Panc1 (cell line): ENCODE data around the gene RRBP1.

Experiments
- POLR2AphosphoS5 ChIP-seq: IDR thresholded peaks from 2 replicates; pipeline ENCODE4 v1.6.1; 2012; ENCODE audit warnings: mild to moderate bottlenecking, low read depth, low read length, moderate library complexity
- SIN3A ChIP-seq: IDR thresholded peaks from 2 replicates; pipeline ENCODE4 v1.6.1; 2012; ENCODE audit warnings: low read depth, mild to moderate bottlenecking, low read length, moderate library complexity, borderline replicate concordance; ENCODE audit not compliant: insufficient read depth
- TF ChIP-seq, protein P1 (sequence below): fragments of 450-650 bp; IDR thresholded peaks from 2 replicates; pipeline ENCODE4 v1.5.1; 2017; ENCODE audit warnings: mild to moderate bottlenecking

DNA sequence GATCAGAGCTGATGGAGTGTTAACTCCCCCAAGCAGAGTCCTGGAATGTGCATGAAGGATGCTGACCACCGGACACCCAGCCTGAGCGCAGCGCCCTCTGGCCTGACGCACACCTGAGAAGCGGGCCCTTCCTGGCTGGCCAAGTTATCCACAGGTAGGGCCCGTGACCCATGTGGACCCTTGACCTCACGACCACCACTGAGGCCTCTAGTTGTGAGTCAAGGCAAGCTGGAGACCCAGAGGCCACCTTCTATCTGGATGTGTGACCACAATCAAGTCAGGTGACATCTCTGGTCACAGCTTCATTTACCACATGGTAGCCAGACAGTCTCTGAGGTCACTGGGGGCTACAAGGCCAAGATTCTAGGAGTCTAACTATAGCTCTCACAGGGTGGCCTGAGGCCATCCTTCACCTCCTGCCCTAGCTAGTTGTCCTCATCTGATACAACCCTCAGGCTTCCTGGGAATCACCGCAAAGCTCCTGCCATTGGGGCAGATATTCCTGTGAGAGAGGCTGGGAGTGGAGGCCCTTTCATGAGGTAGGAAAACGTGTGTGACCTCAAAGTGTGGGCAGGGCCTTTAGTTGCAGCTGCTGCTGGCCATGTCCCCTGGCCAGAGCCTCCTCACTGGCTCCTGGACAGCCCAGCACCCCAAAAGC lies 59.1 kb downstream of the RRBP1 start:
- TF ChIP-seq, protein P1, sequence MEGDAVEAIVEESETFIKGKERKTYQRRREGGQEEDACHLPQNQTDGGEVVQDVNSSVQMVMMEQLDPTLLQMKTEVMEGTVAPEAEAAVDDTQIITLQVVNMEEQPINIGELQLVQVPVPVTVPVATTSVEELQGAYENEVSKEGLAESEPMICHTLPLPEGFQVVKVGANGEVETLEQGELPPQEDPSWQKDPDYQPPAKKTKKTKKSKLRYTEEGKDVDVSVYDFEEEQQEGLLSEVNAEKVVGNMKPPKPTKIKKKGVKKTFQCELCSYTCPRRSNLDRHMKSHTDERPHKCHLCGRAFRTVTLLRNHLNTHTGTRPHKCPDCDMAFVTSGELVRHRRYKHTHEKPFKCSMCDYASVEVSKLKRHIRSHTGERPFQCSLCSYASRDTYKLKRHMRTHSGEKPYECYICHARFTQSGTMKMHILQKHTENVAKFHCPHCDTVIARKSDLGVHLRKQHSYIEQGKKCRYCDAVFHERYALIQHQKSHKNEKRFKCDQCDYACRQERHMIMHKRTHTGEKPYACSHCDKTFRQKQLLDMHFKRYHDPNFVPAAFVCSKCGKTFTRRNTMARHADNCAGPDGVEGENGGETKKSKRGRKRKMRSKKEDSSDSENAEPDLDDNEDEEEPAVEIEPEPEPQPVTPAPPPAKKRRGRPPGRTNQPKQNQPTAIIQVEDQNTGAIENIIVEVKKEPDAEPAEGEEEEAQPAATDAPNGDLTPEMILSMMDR, result no peak
- TF ChIP-seq POLR2AphosphoS5 (no peak), SIN3A (no peak)
